Stimulated activated naive CD8-positive, alpha-beta T cell treated with anti-CD3 and anti-CD28 coated beads, Interleukin-15, Interleukin-2, amounts not matched to agents 100 U/mL and 50 U/mL, for 24 hours (primary cell): ENCODE results near the gene PDZD4.

Experiments
- ATAC-seq: fragments of 150-1000 bp; cut with Tn5 transposase; one replicate; pipeline ENCODE4 v1.10.0; 2021
- DNase-seq: peaks from one replicate; pipeline ENCODE4 v3.0.0; 2021

Gene PDZD4

GRCh38 chrX:153771415-153772315 is 58.7 kb downstream of the PDZD4 start:
- DNase-seq = no peak
- no peak for ATAC-seq

GRCh38 chrX:153770601-153771414 is 59.5 kb downstream of the PDZD4 start:
- ATAC-seq = no peak
- no peak for DNase-seq

- no peak for DNase-seq
- ATAC-seq = no peak
These were observed 60.3 kb downstream of the PDZD4 start for GRCh38 chrX:153769865-153770600.

DNA sequence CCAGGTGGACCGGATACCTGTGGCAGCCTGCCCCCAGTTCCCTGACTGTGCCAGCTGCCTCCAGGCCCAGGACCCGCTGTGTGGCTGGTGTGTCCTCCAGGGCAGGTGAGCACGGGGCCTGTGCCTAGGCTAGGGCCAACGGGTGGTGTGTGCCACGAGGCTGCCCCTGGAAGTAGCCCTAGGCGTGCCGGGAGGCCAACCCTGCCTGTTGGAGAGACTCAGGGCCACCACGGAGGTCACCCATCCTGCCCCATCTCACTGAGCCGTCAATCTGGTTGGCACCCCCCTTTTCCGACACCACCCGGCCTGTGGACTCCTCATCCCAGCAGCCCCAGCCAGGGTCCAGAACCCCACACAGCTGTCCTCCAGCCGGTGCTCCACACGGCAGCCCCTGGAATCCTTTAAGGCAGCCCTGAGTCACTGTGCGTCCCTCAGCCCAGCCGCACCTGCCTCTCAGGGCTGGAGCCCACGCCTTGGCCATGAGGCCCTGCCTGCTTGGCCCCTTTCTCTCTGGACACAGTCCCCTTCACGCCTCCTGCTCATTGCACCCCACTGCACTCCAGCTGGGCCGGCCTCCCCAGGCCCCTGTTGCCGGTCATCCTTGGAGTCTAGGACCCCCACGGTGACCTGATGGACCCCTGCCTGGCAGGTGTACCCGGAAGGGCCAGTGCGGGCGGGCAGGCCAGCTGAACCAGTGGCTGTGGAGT is 61.0 kb downstream of the PDZD4 start:
- DNase-seq = no peak
- no peak for ATAC-seq

GRCh38 chrX:153768311-153769157 is 61.8 kb downstream of the PDZD4 start:
- DNase-seq (no peak), ATAC-seq (no peak)

- DNase-seq (no peak), ATAC-seq (no peak)
These were observed 62.7 kb downstream of the PDZD4 start for GRCh38 chrX:153767674-153768055.

- DNase-seq = no peak
These were observed 63.3 kb downstream of the PDZD4 start for GRCh38 chrX:153766871-153767673.

DNA sequence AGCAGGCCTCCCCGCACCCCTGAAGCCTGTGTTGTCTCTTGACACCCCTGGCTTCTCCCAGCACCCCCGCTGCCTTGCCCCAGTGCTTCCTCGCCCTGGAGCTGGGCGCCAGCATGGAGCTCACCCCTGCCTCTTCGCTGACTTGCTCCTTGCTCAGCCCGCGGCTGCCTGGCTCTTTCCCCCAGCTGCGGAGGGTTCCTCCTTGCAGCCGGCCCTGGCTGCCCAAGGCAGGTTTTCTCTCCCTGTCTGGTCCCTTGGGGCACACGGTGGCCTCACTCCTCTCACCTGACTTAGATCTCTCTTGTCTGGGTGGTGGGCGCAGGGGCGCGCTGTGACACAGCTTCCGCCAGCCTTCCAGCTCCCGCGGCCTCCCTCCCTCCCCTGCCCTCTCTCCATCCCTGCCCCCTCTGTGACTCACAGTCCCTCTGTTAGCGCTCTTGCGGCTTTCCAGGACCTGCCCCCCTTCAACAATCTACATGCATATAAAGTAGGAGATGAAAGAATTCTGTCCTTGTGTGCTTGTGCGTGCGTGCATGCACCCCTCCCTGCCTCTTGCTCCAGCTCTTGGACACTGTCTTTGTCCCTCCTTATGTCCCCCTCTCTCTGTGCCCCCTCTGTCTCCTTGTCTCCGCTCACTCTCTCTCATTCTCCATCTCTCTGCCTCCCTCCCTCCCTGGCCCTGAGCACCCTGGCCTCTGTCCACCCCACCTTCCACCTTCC is 64.1 kb downstream of the PDZD4 start:
- peak; percentile 63 for DNase-seq
- peak; percentile 83 for ATAC-seq

More at GRCh38 chrX:153766871-153767673, 63.3 kb downstream of the PDZD4 start:
- no peak for ATAC-seq

- ATAC-seq (no peak), DNase-seq (no peak)
These were observed 64.9 kb downstream of the PDZD4 start for GRCh38 chrX:153765138-153766079.

DNA sequence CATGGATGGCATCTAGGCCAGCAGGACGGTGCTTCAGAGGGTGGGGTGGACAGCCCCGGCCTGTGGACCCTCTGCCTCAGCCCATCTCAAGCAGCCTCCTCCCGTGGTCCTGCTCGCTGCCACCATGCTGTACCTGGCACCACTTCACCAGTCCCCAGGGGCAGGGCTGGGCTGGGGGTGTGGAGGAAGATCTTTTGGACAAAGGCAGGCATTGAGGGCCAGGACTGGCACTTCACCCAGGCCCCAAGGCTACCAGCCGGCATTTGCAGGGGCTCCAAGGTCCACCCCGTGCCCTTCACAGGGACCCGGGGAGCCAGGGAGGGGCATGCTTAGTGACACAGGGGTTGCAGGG is 65.6 kb downstream of the PDZD4 start:
- ATAC-seq = no peak

GRCh38 chrX:153763989-153764755 is 66.2 kb downstream of the PDZD4 start, which contains the start of gene PLXNB3:
Gene PLXNB3 (plus strand): TSS chrX:153764249. CDS start chrX:153765536, 1,287 bp downstream.
- peak; percentile 80 for DNase-seq
- peak; percentile 81 for ATAC-seq

More for the DNA sequence above, 65.6 kb downstream of the PDZD4 start:
- no peak for DNase-seq

DNA sequence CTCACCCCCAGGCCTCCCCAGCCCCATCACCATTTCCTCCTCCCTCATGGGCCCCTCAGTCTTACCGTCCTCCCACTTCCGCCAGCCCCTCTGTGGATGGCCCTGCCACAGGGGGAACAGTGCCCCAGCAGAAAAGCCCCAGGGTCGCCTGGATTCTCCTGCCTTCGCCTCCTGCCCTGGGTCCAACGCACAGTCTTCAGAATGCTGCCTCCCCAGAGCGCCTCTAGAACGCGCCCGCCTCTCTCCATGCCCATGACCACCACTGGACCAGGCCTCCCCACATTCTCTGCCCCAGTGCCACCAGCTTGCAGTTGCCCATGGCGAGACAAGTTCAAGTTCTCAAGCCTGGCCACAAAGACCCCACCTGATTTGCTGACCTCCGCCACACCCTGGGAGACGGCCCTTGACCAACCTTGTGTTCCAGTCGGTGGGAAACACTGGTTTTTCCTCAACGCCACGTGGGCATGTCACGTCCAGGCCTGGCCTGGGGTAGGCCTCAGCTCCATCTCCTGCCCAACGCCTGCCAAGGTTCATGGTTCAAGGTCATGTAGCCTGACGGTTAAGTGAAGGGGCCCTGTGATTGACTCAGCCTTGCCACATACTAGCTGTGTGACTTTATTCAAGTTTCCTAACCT is 66.9 kb downstream of the PDZD4 start:
- ATAC-seq = no peak
- DNase-seq = no peak

- ATAC-seq (no peak), DNase-seq (no peak)
These were observed 67.6 kb downstream of the PDZD4 start for GRCh38 chrX:153762626-153763173.

DNA sequence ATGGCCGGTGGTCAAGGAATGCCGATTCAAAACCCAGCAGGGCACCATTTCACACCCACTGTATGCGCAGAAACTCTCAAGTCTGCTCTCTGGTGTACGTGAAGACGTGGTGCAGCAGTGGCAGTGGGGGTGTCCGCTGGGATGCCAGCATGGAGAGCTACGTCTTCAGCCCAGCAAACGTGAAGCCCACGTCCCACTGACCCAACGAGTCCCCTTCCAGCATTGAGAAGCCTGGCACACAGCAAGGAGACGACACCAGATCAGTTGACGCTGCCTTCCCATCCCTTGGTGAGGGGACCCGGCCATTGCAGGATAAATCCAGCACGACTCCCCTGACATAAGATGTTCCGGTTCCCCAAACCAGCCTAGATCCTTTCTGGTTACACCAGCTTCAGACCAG is 68.5 kb downstream of the PDZD4 start:
- ATAC-seq = no peak
- no peak for DNase-seq

DNA sequence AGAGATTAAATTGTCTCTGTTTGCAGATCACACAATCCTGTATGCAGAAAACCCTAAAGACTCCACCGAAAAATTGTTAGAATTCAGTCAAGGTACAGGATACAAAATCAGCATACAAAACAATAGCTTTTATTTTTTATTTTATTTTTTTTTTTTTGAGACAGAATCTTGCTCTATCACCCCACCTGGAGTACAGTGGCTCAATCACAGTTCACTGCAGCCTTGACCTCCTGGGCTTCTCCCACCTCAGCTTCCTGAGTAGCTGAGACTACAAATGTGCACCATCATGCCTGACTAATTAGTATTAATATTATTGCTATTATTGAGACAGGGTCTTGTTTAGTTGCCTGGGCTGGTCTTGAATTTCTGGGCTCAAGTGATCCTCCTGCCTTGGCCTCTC is 75.2 kb downstream of the PDZD4 start:
- no peak for DNase-seq
- ATAC-seq = no peak
